Heart left ventricle (tissue), 16 donors: Measurements from ENCODE around the gene KCNC1. TPM values are rescaled to one million over a fixed set of nuclear protein-coding genes. Genes with fewer than 3 reads are reported as not detected.

Experiments
- ATAC-seq, 4 donors: fragments of 200-7000 bp; cut with Tn5 transposase; one replicate each; pipeline ENCODE4 v1.9.1; 2020 to 2022; ENCODE audit warnings: moderate library complexity in 4 of 4, mild to moderate bottlenecking in 3 of 4, moderate number of reproducible peaks in 1 of 4
- DNase-seq, 5 donors: peaks; one replicate each; pipeline ENCODE4 v3.0.0-alpha.2; 2020
- H3K27ac ChIP-seq, 12 donors: fragments of 200-600 bp; sonication (generic) in 4 of 12; one replicate each; pipeline versions ENCODE4 v1.5.0 to v1.8.0; 2016 to 2022; ENCODE audit warnings: mild to moderate bottlenecking in 2 of 12
- H3K27me3 ChIP-seq, 9 donors: fragments of 200-600 bp; sonication (generic) in 2 of 9; one replicate each; pipeline versions ENCODE4 v1.5.1 to v1.8.0; 2016 to 2022; ENCODE audit warnings: mild to moderate bottlenecking in 3 of 9
- H3K36me3 ChIP-seq, 9 donors: fragments of 200-600 bp; sonication (generic) in 2 of 9; one replicate each; pipeline versions ENCODE4 v1.5.0 to v1.8.0; 2018 to 2022; ENCODE audit warnings: mild to moderate bottlenecking in 2 of 9
- H3K4me1 ChIP-seq, 12 donors: fragments of 200-600 bp; sonication (generic) in 4 of 12; one replicate each; pipeline versions ENCODE4 v1.5.0 to v1.8.0; 2016 to 2022; ENCODE audit warnings: mild to moderate bottlenecking in 3 of 12
- H3K4me3 ChIP-seq, 12 donors: fragments of 200-600 bp; sonication (generic) in 4 of 12; one replicate each; pipeline versions ENCODE4 v1.5.0 to v1.8.0; 2017 to 2022; ENCODE audit warnings: mild to moderate bottlenecking in 9 of 12, moderate library complexity in 4 of 12
- H3K9me3 ChIP-seq, 12 donors: fragments of 200-600 bp; sonication (generic) in 4 of 12; one replicate each; pipeline versions ENCODE4 v1.5.0 to v1.8.0; 2016 to 2022; ENCODE audit warnings: mild to moderate bottlenecking in 1 of 12
- CTCF ChIP-seq, 12 donors: fragments of 200-600 bp; sonication (generic) in 4 of 12; IDR thresholded peaks; one replicate each; pipeline versions ENCODE4 v1.5.0 to v1.8.0; 2018 to 2022; ENCODE audit warnings: antibody characterized with exemption in 12 of 12, mild to moderate bottlenecking in 5 of 12
- POLR2A ChIP-seq, 2 donors: fragments of 450-650 bp; IDR thresholded peaks; one replicate each; pipeline ENCODE4 v1.6.1; 2017; ENCODE audit warnings: antibody characterized with exemption in 2 of 2, mild to moderate bottlenecking in 2 of 2, moderate library complexity in 2 of 2
- WGBS, 4 donors: extraction: QIAGEN DNeasy Blood & Tissue Kit in 2 of 4; methylation state at CpG; one replicate each; pipeline versions ENCODE4 v1.1.5 to v1.1.7; 2013 to 2018; 5-methylcytosine and 5-hydroxymethylcytosine counted together
- intact Hi-C, 10 donors: fragments of 100-400 bp; cut with DNase I; formaldehyde crosslinking; loops; one replicate each; pipeline versions ENCODE4 v1.11.1 to v1.14.2; 2022
- polyA plus RNA-seq, 2 donors: library from polyadenylated mRNA; stranded (reverse); fragments of 200-250 nt; gene quantifications; one replicate each; pipeline ENCODE4 v1.2.3, GENCODE V29; 2013
- total RNA-seq, 9 donors: library from RNA; depleted of rRNA in 2 of 9; stranded (reverse); fragments of >200 nt in 2 of 9; fragmentation: NEBNext Ultra II Directional in 3 of 9; extraction: Animal tissue kit (Norgen Biotek cat#: 25700) in 3 of 9; gene quantifications; one replicate each; pipeline versions ENCODE4 v1.1.0 to v1.2.4, GENCODE V29; 2016 to 2023
- donor health status: ischemic (EF 13 %, LVEDD 7.1; RV severe dilation, severe dysfunction).
- donor health status: healthy with polysubstance abuse.
- donor health status: DM: no; HTN: yes; CAD: no.
- donor health status: DM: no; HTN: no; CAD: no.
- donor health status: ischemic (EF 25% LVEDD 6.9; RV normal size, moderate dysfunction).
- donor health status: ischemic (EF 25% LVEDD 5.7; RV mildly dilated, moderate dysfunction).
- donor health status: healthy.
- donor health status: DM: yes; HTN: yes; CAD: no.
- donor health status: ischemic (EF 35%, LVEDD 5.7; RV mildly dilated, moderate dysfunction).
- donor health status: nonischemic (EF 11% LVEDD 7.7; RV severe dilation, severe dysfunction).
- donor health status: DM: yes; HTN: yes; CAD: no.
- donor health status: PGD.
- donor health status: ischemic (EF 29% LVEDD 5.4; RV normal size, mild dysfunction).
- donor health status: nonischemic (EF 23%, LVEDD 6.1; RV moderate dilation, normal function).

Gene KCNC1
- total and polyA plus RNA-seq, 11 donors, result 0.02 to 0.25 (median 0.05) TPM; not detected in 8

- Histone ChIP-seq H3K4me1 (no peaks in the 10 kb centered on the region), H3K27ac (no peak overlapping the region), H3K4me3 (no peak overlapping the region), H3K36me3 (no peaks in the 10 kb centered on the region), H3K9me3 (no peaks in the 10 kb centered on the region), H3K27me3 (no peaks in the 10 kb centered on the region)
- intact Hi-C loops, result loop anchor here in 1 of 10 donors (10.0 kb wide), 1 partner anchor 70 kb away; no protein-coding TSS in a partner anchor
- 86 to 92% (median 88%) methylated on average over 12 of the region's 12 CpGs for WGBS, 4 donors
- no peak for TF ChIP-seq POLR2A (IDR thresholded peaks at IDR 0.05)
- no peak for TF ChIP-seq CTCF (IDR thresholded peaks at IDR 0.05)
- DNase-seq (no peak), ATAC-seq (no peak)
Measured at GRCh38 chr11:17774232-17775034, 39.9 kb downstream of the KCNC1 start.

GRCh38 chr11:17775035-17775348 lies 40.4 kb downstream of the KCNC1 start:
- H3K27me3 ChIP-seq, result no peaks in the 10 kb centered on the region
- H3K4me1 ChIP-seq, result no peaks in the 10 kb centered on the region
- no peaks in the 10 kb centered on the region for H3K36me3 ChIP-seq
- TF ChIP-seq POLR2A (IDR thresholded peaks at IDR 0.05) (no peak), CTCF (IDR thresholded peaks at IDR 0.05) (no peak)
- 98 to 100% (median 99%) methylated on average over 2 to 3 of the region's 3 CpGs for WGBS, 4 donors
- H3K9me3 ChIP-seq, result no peaks in the 10 kb centered on the region
- H3K4me3 ChIP-seq, result no peak overlapping the region
- H3K27ac ChIP-seq, result no peak overlapping the region
- intact Hi-C loops, result loop anchor here in 1 of 10 donors (10.0 kb wide), 1 partner anchor 70 kb away; no protein-coding TSS in a partner anchor
- ATAC-seq, result no peak
- DNase-seq, result no peak

- Histone ChIP-seq H3K36me3 (no peaks in the 10 kb centered on the region), H3K4me3 (no peak overlapping the region), H3K27ac (no peak overlapping the region), H3K9me3 (no peaks in the 10 kb centered on the region), H3K4me1 (no peaks in the 10 kb centered on the region), H3K27me3 (no peaks in the 10 kb centered on the region)
- no peak for TF ChIP-seq CTCF (IDR thresholded peaks at IDR 0.05)
- TF ChIP-seq POLR2A (IDR thresholded peaks at IDR 0.05), result no peak
- intact Hi-C loops, result loop anchor here in 1 of 10 donors (10.0 kb wide), 1 partner anchor 69 kb away; no protein-coding TSS in a partner anchor
- ATAC-seq (no peak), DNase-seq (no peak)
- 89 to 92% (median 90%) methylated on average over 11 to 18 of the region's 18 CpGs for WGBS, 4 donors
Measured at GRCh38 chr11:17775507-17776211, 41.1 kb downstream of the KCNC1 start.

- DNase-seq (peak in 1 of 5 donors; percentile 1), ATAC-seq (no peak)
- 85 to 89% (median 87%) methylated on average over 15 of the region's 15 CpGs for WGBS, 4 donors
- Histone ChIP-seq H3K9me3 (no peaks in the 10 kb centered on the region), H3K4me3 (no peak overlapping the region), H3K27ac (no peak overlapping the region), H3K4me1 (no peaks in the 10 kb centered on the region), H3K27me3 (no peaks in the 10 kb centered on the region), H3K36me3 (no peaks in the 10 kb centered on the region)
- intact Hi-C loops, result loop anchor here in 1 of 10 donors (10.0 kb wide), 1 partner anchor 68 kb away; no protein-coding TSS in a partner anchor
- TF ChIP-seq CTCF (IDR thresholded peaks at IDR 0.05) (no peak), POLR2A (IDR thresholded peaks at IDR 0.05) (no peak)
Measured at GRCh38 chr11:17776212-17776875, 41.8 kb downstream of the KCNC1 start.
